ENCODE data around the gene SBF2.

DNA sequence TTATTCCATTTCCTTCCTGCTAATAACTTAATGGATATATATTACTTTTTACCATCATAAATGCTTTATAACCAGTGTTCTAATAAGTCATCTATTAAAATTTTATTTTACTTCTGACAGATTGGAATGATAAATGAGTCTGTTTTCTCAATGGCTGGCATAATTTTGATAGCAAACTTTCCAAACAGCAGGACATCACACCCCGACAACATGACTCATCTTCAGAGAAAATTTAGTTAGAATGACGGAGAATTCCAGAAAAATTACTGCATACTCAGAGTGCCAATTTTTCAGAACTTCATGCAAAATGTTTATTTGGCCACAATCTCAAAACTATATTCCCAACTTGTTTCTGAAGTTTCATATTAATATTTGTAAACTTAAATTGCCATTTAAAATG lies 455.8 kb downstream of the SBF2 start:
- TF ChIP-seq, protein P1, sequence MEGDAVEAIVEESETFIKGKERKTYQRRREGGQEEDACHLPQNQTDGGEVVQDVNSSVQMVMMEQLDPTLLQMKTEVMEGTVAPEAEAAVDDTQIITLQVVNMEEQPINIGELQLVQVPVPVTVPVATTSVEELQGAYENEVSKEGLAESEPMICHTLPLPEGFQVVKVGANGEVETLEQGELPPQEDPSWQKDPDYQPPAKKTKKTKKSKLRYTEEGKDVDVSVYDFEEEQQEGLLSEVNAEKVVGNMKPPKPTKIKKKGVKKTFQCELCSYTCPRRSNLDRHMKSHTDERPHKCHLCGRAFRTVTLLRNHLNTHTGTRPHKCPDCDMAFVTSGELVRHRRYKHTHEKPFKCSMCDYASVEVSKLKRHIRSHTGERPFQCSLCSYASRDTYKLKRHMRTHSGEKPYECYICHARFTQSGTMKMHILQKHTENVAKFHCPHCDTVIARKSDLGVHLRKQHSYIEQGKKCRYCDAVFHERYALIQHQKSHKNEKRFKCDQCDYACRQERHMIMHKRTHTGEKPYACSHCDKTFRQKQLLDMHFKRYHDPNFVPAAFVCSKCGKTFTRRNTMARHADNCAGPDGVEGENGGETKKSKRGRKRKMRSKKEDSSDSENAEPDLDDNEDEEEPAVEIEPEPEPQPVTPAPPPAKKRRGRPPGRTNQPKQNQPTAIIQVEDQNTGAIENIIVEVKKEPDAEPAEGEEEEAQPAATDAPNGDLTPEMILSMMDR (conservative IDR thresholded peaks at IDR 0.05): no peak
- TF ChIP-seq ZFX (IDR thresholded peaks at IDR 0.05): no peak

Measured in C4-2B (cell line).